Measurements from ENCODE around the gene PPP1R13B.

The PPP1R13B gene

GRCh38 chr14:103733651-103734050 is 113.7 kb downstream of the PPP1R13B start:
- in situ Hi-C loops (cut with MboI; ENCODE audit: low sequenced_read_pairs): no loop called here

DNA sequence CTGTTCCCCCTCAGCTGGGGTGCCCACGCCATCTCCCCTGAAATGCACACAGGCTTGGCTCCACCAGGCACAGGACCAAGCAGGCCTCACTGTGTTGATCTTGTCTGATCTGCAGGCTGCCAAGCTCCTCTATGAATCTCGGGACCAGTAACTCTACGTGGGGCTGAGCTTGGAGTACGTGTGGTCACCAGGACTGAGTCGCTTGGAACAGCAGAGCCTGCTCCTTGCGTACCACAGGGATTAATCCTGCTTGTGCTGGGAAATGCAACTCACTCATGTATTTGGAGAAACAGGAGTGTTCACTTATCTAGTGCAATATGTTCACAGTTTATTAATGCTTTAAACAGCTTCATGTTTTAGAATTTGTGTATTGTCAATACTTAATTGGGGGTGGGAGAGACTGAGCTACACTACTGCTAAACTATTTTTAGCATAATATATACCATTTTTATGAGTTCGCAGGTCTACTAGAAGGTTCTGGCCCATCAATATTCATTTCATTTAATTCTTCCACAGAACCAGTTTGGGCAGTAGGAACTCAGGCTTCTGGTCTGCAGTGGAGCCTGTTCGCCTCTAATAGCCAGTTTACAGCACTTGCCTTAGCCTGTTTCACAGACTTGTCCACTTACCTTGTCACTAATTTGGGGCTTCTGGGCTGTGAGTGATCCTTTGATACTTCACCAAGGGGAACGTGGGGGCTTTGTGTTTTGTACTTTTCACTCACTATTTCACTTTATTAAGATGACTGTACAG is 114.3 kb downstream of the PPP1R13B start:
- in situ Hi-C loops (cut with MboI; ENCODE audit: low sequenced_read_pairs): no loop called here

DNA sequence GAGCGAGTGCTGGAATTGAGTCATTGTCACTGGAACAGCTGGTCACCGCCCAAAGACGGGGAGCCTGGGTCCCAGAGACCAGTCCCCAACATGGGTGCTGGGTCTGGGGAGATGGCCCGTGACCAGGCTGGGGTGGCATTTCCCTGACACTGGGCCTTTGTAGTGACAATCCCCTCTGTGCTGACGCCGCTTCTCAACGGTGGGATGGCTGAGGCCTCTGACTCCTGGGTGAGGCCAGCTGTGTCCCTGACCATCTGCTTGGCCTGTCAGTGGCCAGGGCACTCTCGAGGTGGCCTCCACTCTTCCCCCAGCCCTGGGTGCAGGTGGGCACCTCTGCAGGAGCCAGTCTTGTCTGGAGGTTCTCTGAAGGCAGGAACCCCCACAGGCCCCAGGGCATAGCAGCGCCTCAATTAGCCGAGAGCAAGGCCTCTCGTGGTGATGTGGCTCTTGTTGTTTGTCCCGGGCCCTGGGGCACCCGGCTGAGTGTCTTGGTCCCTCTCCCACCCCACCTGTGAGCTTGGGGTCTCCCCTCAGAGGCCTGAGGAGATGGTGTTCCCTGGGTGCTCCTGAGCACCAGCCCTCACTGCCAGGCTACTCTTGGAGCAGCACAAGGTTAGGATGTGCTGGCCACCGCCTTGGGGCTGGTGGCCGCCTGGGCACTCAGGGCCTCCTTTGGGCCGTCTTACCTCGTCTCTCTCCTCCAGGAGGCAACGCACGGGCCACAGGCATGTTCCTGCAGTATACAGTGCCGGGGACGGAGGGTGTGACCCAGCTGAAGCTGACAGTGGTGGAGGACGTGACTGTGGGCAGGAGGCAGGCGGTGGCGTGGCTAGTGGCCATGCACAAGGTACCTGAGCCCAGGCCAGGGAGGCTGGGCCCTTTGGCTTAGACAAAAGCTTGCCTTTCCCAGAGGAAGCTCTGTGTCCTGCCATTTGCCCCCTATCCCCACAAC is 115.2 kb downstream of the PPP1R13B start:
- in situ Hi-C loops (cut with MboI; ENCODE audit: low sequenced_read_pairs): no loop called here

DNA sequence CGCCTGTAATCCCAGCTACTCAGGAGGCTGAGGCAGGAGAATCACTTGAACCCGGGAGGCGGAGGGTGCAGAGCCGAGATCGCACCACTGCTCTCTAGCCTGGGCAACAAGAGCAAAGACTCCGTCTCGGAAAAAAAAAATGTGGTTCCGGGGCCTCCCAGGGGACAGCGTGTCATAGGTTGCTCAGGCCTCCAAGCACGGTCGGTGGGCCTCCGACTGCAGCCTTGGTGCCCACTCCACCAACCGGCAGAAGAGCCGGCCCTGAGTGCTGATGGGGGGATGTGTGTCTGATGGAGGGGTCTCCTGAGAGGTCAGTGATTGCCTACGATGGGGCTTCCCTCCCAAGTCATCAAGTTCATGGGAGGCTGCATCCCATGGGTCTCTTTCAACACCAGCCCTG is 115.9 kb downstream of the PPP1R13B start:
- in situ Hi-C loops (cut with MboI; ENCODE audit: low sequenced_read_pairs): no loop called here

GRCh38 chr14:103730490-103731035 is 116.8 kb downstream of the PPP1R13B start:
- in situ Hi-C loops (cut with MboI; ENCODE audit: low sequenced_read_pairs): no loop called here

GRCh38 chr14:103729496-103730448 is 117.6 kb downstream of the PPP1R13B start:
- in situ Hi-C loops (cut with MboI; ENCODE audit: low sequenced_read_pairs): no loop called here

DNA sequence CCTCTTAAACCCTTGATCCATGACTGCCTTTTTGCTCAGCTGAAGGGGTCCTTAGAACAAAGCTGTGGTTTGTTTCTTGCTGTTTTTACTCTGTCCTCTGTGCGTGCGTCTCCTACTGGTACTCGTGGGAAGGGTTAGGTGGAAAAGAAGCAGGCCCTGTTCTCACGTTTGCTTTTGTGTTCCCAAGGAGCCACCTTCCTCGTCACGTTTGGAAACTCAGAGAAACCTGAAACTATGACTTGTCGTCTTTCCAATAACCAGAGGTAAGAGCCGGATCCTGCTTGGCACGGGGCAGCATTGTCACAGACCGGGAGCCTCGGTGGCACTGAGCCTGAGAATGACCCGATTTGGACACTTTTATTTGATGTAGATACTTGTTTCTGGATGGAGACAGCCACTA is 118.7 kb downstream of the PPP1R13B start:
- in situ Hi-C loops (cut with MboI; ENCODE audit: low sequenced_read_pairs): no loop called here

- in situ Hi-C loops (cut with MboI; ENCODE audit: low sequenced_read_pairs): no loop called here
Observed at GRCh38 chr14:103728141-103728540, 119.2 kb downstream of the PPP1R13B start.

DNA sequence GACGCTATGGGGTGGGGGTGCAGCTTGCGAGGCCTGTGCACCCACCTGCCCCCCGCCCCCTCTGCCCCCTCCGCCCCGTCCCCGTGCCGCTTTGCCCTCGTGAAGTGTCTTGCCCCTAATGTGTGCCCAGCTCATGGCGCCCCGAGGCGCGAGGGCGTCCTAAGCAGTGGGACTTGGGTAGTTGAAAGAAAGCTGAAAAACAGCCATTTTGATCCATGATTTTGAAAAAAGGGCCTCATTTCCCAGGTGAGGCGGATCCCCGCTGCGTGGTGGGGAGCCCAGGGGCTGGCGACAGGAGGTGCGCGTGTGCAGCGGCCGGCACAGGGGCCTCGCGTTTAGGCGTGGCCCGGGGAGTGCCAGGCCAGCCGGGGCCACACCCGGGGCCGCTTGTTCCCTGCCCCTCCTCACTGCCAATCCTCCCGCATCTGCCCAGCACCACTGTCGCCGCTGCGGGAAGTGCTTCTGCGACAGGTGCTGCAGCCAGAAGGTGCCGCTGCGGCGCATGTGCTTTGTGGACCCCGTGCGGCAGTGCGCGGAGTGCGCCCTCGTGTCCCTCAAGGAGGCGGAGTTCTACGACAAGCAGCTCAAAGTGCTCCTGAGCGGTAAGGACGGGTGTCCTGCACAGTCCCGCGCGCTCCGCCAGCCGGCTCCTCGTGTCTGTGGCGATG is 119.9 kb downstream of the PPP1R13B start:
- in situ Hi-C loops (cut with MboI; ENCODE audit: low sequenced_read_pairs): no loop called here

GRCh38 chr14:103726474-103726873 is 120.9 kb downstream of the PPP1R13B start:
- in situ Hi-C loops (cut with MboI; ENCODE audit: low sequenced_read_pairs): no loop called here

DNA sequence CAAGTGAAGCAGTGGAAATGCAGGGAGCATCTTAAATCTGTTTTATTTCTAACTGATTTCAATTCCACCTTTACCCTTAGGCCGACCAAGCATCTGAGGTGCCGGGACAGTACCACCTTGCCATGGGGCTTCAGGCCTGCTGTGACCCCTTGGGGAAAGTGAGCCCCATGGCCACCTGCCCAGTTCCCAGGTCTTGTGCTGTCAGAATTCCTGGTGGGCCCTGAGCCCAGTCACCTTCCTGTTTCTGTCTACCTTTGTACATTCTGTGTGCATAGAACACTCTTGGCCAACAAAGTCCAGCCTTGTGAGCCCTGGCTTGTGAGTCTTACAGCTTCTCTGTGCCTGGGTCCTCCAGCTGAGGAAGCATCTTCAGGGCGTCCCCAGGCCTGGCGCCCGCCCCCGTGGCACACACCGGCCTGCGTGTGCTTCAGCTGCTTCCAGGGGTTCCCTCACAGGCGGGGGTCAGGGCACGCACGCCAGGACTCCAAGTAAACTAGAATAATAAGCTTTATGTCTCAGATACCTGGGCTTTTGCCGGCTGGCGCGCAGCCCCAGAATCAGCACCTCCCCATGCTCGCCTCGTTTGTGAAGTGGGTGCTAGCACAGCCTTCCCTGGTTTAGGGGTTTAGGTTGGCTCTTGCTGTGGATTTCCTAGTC is 121.5 kb downstream of the PPP1R13B start:
- in situ Hi-C loops (cut with MboI; ENCODE audit: low sequenced_read_pairs): no loop called here

DNA sequence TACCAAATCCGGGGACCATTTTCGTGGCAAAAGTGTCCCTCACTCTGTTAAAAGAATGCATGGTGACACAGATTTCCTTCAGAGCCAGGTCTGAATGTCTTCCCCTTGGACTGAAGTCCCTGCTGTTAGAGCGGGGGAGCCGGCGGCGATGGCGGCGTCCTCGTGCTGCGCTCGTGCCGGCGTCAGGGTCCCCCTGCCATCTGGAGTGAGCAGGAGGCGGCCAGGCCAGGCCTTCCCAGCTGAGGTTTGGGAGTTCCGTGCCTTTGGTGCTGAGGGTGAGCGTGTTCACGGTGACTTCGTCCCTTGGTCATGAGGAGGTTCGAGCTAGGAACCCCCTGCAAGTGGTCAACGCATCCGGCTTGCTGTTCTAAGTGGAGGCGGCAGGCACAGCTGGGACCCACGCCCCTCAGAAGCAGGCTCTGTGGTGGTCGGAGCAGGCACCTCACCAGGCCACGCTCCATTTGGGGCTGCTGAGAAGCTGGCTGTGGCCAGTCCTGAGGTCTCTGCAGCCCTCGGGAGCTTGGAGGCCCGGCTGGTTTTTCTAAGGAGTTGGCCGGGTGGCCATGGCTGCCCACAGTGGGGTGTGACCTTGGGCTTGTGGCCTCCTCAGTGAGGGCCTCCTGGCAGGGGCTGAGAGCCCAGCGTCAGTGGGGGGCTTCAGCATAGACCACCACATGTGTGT is 122.2 kb downstream of the PPP1R13B start:
- in situ Hi-C loops (cut with MboI; ENCODE audit: low sequenced_read_pairs): no loop called here

DNA sequence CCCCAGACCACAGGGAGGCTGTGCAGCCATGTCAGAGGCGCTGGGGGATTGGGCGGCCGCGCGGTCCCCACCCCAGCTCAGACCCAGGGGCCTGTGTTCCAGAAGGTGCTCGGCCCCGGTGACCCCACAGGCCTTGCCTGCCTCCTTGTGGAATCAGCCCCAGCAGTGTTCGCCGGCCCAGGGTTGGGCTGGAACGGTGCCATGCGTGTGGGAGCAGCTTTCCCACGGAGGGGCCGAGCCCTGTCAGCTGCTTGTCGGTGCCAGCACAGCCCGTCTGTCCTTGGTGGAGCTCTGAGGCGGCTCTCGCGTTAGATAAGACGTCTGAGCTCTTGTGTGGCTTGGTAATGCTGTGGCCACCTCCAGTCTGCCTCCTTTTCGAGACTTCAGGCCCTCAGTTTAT is 123.3 kb downstream of the PPP1R13B start:
- in situ Hi-C loops (cut with MboI; ENCODE audit: low sequenced_read_pairs): no loop called here

DNA sequence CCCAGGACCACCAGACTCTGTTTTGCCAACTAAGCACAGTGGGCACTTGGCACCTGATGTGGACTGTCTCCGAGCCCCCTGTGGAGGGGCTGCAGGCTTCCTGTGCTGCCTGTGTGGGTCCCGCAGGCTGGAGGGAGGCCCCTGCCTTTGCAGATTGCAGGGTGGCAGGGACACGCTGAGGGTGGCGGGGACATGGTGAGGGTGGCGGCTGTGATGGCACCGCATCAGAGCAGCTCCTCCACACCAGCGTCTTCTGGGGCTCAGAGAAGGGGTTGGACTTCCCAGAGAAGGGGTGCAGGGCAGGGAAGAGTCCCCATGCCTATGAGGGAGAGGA is 123.7 kb downstream of the PPP1R13B start:
- in situ Hi-C loops (cut with MboI; ENCODE audit: low sequenced_read_pairs): no loop called here

- in situ Hi-C loops (cut with MboI; ENCODE audit: low sequenced_read_pairs): no loop called here
Observed at GRCh38 chr14:103721334-103722120, 125.8 kb downstream of the PPP1R13B start.

DNA sequence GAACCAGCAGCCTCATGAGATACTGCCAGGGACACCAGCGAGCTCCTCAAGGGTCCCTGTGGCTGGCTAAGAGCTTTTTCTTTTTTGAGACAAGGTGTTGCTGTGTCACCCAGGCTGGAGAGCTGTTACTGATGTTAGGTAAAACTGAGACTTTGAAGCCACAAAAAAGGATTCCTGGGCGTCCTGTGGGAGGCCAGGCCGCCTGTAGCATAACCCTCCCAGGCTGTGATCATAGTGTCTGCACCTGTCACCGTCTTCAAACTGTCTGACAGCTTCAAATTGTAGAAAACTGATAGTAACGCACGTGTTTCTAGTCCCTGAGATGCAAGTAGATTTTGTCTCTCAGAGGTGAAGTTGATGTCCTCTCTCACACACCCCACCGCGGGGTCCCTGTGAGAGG is 127.6 kb downstream of the PPP1R13B start:
- in situ Hi-C loops (cut with MboI; ENCODE audit: low sequenced_read_pairs): no loop called here

GRCh38 chr14:103718572-103718971 is 128.8 kb downstream of the PPP1R13B start:
- in situ Hi-C loops (cut with MboI; ENCODE audit: low sequenced_read_pairs): no loop called here

- in situ Hi-C loops (cut with MboI; ENCODE audit: low sequenced_read_pairs): no loop called here
Observed at GRCh38 chr14:103716899-103717411, 130.4 kb downstream of the PPP1R13B start.

Data from HL-60/S4 treated with phorbol 12-myristate 13-acetate at 8.2 ng/mL for 4 days and 3 days (cell line).